Activated naive CD8-positive, alpha-beta T cell (primary cell): ENCODE results near the gene SYNM.

Experiments
- H3K27ac Mint-ChIP-seq: one replicate; pipeline ENCODE4 v1.8.0; 2021; ENCODE audit warnings: mixed read lengths
- H3K27me3 Mint-ChIP-seq: one replicate; pipeline ENCODE4 v1.8.0; 2021; ENCODE audit warnings: mixed read lengths
- H3K36me3 Mint-ChIP-seq: one replicate; pipeline ENCODE4 v1.8.0; 2021; ENCODE audit warnings: mixed read lengths
- H3K4me1 Mint-ChIP-seq: one replicate; pipeline ENCODE4 v1.8.0; 2021; ENCODE audit warnings: low read depth, mixed read lengths
- H3K4me3 Mint-ChIP-seq: one replicate; pipeline ENCODE4 v1.8.0; 2021; ENCODE audit warnings: mild to moderate bottlenecking, mixed read lengths
- H3K9me3 Mint-ChIP-seq: one replicate; pipeline ENCODE4 v1.8.0; 2021; ENCODE audit warnings: low read depth, mixed read lengths

The SYNM gene

DNA sequence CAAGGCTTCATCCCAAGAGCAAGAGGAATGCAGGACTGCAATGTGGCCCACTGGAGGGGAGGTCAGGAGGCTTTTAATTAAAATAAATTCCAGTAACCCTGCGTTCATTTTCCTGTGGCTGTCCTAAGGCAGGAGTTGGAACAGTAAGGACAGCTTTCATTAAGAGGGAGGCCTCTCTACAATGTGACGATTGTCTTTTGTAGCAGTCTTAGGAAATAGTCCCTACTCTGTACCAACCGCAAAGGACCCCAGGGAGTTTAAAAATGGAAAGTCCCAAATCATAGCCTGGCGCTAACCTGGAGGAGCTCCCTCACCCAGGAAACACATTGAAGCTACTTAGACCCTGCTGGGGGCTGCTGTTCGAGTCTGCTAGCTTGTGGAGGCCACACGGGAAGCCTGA, 62.8 kb downstream of the SYNM start:
- H3K4me3 Mint-ChIP-seq, result no peak overlapping the region
- H3K27me3 Mint-ChIP-seq, result no peaks in the 10 kb centered on the region
- peaks cover 8% of the 10 kb centered on the region for H3K4me1 Mint-ChIP-seq
- H3K36me3 Mint-ChIP-seq, result no peaks in the 10 kb centered on the region
- H3K27ac Mint-ChIP-seq, result no peak overlapping the region
- H3K9me3 Mint-ChIP-seq, result no peaks in the 10 kb centered on the region

DNA sequence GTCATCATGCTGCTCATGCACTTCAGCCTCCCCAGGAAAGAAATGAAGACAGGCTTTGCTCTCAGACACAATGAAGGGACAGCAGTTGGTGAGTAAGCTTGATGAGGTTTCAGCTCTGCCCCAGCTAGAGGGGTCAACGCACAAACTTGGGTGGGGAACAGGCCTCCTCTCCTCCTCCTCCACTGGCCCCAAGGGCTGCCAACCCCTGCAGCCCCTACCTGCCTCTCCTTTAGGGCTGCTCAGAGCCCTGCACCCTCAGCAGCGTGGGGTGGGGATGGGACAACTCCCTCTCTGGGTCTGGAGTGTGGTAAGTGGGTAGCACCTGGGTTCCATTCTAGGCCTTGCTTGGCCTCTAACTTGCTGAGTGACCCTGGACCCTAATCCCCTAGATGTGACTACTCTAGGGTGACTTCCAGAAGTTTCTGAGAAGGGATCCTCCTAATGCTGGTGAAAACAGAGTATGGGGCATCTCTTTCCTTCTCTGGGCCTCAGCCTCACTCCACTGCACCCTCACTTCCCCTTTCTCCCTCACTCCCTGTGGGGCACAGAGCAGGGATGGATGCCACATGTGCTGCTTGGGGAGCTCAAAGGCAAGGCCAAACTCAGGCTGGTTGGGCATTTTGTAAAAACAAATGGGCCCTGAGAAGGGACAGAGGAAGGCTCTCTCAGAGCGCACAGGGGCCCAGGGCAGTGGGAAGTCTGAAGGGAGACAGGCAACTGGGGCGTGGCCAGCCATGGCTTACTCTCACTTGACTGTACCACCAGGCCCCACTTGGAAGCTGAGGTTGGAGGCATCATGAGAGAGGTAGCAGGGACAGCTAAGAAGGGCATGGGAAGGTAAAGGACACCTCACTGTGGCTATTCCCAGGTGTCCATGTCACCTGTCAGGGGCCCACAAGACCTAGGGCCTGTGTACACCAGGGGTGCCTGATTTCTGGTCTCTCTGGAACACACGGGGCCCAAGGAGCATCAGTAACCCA, 64.0 kb downstream of the SYNM start:
- no peak overlapping the region for H3K27ac Mint-ChIP-seq
- H3K36me3 Mint-ChIP-seq, result no peaks in the 10 kb centered on the region
- H3K27me3 Mint-ChIP-seq, result no peaks in the 10 kb centered on the region
- peaks cover 2% of the 10 kb centered on the region for H3K4me1 Mint-ChIP-seq
- H3K4me3 Mint-ChIP-seq, result no peak overlapping the region
- no peaks in the 10 kb centered on the region for H3K9me3 Mint-ChIP-seq

DNA sequence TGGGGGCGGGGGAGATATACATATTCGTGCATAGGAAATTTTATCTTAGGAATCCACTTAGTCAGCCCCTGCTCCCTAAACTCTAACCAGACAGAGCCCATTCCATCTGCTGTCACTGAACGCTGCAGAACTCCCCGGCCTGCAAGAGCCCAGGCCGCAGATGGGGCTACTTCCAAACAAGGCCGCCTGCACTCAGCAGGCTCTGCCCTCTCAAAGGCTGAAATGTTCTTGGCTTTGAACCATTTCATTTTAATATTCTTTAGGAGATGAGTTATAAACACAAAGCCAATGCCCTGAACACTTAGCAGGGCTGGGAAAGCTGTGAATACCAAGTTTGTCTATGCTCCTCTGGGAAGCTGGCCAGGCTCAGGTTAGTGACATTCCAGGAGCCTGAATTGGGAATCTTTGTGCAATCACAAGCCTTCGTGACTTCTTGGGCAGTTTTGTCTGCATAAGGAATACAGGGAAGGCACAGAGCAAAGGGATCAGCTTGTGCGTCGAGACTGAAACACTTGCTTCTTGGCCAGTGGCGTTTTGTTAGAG, 65.0 kb downstream of the SYNM start:
- Mint-ChIP-seq H3K4me3 (no peak overlapping the region), H3K4me1 (no peaks in the 10 kb centered on the region), H3K36me3 (no peaks in the 10 kb centered on the region), H3K27me3 (no peaks in the 10 kb centered on the region), H3K27ac (no peak overlapping the region), H3K9me3 (no peaks in the 10 kb centered on the region)

DNA sequence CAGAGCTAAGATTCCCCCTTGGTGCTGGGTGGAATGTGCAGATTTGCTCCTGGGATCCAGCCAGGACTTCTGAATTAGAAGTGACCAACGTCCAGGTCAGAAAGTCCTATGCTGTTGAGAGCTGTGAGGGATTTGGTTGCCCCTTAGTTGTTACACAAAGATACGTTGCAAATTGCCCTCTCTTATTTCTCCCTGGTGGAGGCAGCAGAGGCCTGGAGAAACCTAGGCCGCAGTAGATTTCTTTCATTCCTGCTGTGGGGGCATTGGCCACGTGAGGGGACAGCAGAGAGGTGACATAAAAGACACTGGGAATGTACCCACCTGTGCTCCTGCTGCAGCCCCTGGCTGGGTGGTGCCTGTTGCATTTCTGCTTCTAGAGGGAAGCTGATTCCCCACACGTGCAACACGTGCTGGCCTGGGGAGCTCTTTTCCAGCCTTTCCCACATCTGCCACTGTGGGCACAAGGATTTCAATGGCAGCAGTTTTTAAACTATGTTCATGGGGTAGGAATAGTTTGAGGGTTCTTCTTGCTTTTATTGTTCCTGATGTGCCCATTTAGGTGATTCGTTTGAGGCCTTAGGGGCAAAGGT, 65.7 kb downstream of the SYNM start:
- Mint-ChIP-seq H3K36me3 (no peaks in the 10 kb centered on the region), H3K27ac (no peak overlapping the region), H3K27me3 (no peaks in the 10 kb centered on the region), H3K4me1 (no peaks in the 10 kb centered on the region), H3K9me3 (no peaks in the 10 kb centered on the region), H3K4me3 (no peak overlapping the region)

DNA sequence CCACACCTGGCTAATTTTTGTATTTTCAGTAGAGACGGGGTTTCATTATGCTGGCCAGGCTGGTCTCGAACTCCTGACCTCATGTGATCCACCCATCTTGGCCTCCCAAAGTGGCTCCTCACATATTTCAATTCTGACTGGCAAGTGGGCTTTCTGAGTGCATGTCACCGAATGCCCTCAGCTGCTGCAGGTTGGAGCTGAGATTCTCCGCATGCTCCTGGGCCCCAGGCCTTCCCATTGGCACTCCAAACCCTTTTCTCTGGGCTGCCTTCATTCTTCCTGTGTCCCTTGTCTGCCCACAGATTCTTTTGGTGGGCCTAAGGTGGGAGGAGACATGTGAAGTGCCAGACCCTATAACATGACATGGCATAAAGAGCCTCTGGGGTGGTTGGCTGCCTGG, 67.3 kb downstream of the SYNM start:
- H3K9me3 Mint-ChIP-seq, result no peaks in the 10 kb centered on the region

DNA sequence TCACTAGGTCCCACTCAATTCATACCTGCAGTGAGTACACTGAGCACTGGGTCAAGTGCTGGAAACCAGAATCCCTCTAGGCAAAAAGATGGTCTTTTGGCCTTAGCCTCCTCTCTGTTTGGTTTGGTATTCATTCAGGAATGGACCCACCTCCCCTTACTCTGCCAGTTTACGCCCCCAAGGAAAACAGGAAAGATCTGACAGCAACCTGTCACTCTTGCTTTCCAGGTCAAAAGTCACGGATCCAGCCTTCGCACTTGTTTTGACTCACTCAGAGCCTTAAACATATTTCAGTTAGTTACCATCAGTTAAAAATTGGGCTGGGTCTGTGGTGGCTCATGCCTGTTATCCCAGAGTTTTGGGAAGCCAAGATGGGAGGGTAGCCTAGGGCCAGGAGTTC, 68.1 kb downstream of the SYNM start:
- Mint-ChIP-seq H3K9me3 (no peaks in the 10 kb centered on the region), H3K27me3 (peaks cover 2% of the 10 kb centered on the region), H3K36me3 (no peaks in the 10 kb centered on the region)

More for the DNA sequence above, 67.3 kb downstream of the SYNM start:
- Mint-ChIP-seq H3K4me1 (no peaks in the 10 kb centered on the region), H3K4me3 (no peak overlapping the region), H3K27ac (no peak overlapping the region), H3K36me3 (no peaks in the 10 kb centered on the region), H3K27me3 (peaks cover 2% of the 10 kb centered on the region)

DNA sequence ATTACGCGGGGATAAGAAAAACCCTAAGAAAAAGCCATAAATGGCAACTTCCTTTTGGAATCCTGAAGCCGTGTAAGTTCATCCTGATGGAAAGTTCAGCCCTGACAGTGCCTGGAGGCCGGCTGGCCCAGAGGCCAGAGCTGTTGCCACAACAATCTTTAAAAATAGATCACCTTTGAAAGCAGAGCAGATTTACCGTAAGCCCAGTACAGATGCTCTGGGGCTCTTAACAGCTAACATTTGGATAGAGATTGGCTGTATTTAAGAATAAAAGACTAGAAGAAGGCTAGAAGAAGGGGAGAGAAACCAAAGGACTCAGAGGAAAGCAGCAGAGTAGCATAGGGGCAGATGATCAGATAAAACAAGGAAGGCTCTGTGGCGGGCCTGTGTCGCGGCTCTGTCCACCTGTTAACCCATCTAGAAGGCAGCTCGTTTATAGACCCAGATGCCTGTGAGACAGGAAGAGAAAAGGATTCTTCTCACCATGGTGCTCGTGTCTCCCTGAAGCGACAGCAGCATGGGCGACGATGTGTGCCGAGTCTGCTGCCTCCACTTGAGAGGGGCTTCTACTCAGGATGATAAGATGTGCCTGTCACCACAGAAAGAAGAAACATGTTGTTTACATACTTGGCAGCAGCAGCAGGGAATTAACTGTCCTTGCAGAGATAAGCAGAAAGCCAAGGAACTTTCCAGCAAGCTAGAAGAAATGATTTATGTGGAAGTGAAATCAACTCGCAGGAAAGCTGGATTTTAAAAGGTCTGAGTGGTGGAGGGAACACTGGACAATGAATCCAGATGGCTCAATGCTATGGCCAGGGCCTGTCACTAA, 69.9 kb downstream of the SYNM start:
- Mint-ChIP-seq H3K27ac (no peak overlapping the region), H3K4me1 (no peaks in the 10 kb centered on the region), H3K4me3 (no peak overlapping the region), H3K9me3 (no peaks in the 10 kb centered on the region), H3K36me3 (no peaks in the 10 kb centered on the region), H3K27me3 (peaks cover 2% of the 10 kb centered on the region)

More for the DNA sequence above, 68.1 kb downstream of the SYNM start:
- H3K4me1 Mint-ChIP-seq, result no peaks in the 10 kb centered on the region
- no peak overlapping the region for H3K4me3 Mint-ChIP-seq
- H3K27ac Mint-ChIP-seq, result no peak overlapping the region

DNA sequence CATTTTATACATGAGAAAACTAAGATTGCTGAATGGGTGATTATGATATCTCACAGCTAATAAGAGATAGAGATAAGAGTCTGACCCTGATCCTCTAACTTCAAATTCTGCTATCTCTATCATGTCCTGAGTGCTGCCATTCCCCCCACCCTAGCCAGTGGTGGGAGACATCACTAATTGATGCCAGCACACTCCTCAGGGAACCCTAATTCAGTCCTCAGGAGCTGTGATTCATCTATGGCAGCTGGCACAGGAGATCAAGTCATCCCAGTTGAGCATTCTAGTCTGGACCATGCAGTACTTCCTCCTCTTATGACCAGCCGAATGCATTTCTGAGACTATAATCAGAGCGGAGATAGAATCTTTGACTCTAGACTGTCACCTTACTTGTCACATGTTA, 71.9 kb downstream of the SYNM start:
- Mint-ChIP-seq H3K4me3 (no peak overlapping the region), H3K27me3 (peaks cover 3% of the 10 kb centered on the region), H3K9me3 (no peaks in the 10 kb centered on the region), H3K4me1 (no peaks in the 10 kb centered on the region), H3K36me3 (no peaks in the 10 kb centered on the region), H3K27ac (no peak overlapping the region)

DNA sequence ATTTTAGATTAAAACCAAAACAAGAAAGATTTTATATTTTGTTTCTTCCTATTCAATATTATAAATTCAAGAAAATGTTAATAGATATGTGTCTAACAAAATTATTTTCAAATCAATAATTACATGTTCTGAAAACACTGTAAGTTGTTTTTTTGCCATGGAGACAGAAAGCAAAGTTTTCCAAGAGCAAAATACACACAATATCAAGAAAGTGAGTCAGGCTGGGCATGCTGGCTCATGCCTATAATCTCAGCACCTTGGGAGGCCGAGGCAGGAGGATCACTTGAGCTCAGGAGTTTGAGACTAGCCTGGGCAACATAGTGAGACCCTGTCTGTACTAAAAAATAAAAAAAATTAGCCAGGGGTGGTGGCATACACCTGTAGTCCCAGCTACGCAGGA, 72.8 kb downstream of the SYNM start:
- H3K36me3 Mint-ChIP-seq, result no peaks in the 10 kb centered on the region
- no peak overlapping the region for H3K4me3 Mint-ChIP-seq
- peaks cover 3% of the 10 kb centered on the region for H3K27me3 Mint-ChIP-seq
- no peaks in the 10 kb centered on the region for H3K4me1 Mint-ChIP-seq
- no peak overlapping the region for H3K27ac Mint-ChIP-seq
- no peaks in the 10 kb centered on the region for H3K9me3 Mint-ChIP-seq

DNA sequence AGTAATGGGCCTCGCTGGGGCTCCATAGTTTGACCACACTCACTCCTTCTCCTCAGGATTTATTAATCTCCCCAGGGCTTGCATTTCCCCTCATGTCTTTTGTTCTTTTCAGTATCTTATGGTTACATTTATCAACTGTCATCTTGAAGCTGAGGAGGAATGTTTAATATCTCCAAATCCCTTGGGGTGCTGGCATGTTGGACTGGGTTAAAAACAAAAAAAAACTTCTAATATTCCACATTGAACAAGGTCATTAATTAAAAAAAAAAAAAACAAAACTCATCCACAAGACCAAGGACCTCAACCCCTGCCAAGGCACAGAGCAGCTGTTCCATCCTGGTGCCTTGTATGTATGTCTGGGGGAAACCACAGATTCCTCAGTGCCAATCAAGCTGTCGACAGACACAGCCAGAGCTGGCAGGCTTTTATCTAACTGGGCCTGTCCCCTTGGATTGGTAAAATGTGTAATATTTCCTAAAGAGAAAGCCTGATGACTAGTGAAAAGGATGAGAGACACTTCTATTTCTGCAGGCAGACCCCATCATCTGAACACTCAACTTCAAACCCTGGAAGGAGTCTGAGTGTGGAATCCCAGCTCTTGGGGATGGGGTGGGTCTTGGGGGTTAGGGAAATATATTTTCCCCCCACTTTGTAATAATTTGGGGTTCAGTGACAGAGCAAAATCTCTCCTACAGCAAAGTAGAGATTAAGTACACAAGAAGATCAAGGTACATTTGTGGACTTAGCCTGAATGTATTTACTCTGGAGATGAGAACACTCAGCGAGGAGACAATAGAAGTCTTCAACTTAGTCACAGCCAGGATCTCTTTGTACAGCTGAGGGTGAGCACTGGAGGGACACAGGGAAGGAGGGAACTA, 75.4 kb downstream of the SYNM start:
- no peak overlapping the region for H3K27ac Mint-ChIP-seq
- no peaks in the 10 kb centered on the region for H3K36me3 Mint-ChIP-seq
- H3K27me3 Mint-ChIP-seq, result peaks cover 5% of the 10 kb centered on the region
- H3K4me3 Mint-ChIP-seq, result no peak overlapping the region
- no peaks in the 10 kb centered on the region for H3K4me1 Mint-ChIP-seq
- H3K9me3 Mint-ChIP-seq, result no peaks in the 10 kb centered on the region

DNA sequence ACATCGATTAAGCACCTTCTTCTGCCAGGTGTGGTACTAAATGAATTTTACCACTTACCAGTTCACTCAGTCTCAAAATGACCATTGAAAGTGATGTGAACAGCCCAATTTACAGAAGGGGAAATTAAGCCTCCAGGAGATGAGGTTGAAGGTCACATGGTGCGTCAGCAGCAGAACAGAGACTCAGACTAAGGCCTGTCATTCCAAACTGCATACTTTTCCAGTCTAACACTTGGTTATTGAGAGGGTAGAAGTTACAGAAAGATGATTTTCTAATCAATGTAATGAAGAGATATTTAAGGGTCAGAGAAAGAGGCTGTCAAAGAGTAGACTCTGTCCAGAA, 76.1 kb downstream of the SYNM start:
- Mint-ChIP-seq H3K4me1 (no peaks in the 10 kb centered on the region), H3K27ac (no peak overlapping the region), H3K4me3 (no peak overlapping the region), H3K9me3 (no peaks in the 10 kb centered on the region), H3K27me3 (peaks cover 9% of the 10 kb centered on the region), H3K36me3 (no peaks in the 10 kb centered on the region)

DNA sequence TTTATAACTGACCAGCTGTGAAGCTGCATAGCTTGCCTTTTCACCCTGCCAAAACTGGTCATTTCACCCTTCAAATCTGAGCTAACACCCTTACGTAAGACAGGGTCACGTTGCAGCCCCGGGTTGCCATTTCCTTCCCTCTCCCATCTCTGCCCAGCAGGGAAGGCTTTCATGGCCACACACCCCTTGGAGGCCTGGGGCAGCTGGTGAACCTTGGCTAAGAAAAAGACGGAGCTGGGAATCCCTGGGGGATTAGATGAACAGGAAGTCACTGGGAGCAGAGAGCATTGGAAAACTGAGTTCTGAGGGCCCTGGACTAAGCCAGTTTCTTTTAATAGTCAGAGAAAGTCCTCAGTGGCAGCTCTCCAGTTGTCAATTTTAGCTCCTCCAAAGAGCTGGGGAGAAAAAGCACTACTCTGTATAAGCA, 76.7 kb downstream of the SYNM start:
- H3K27ac Mint-ChIP-seq, result no peak overlapping the region
- no peaks in the 10 kb centered on the region for H3K36me3 Mint-ChIP-seq
- H3K9me3 Mint-ChIP-seq, result no peaks in the 10 kb centered on the region
- peaks cover 7% of the 10 kb centered on the region for H3K27me3 Mint-ChIP-seq
- no peaks in the 10 kb centered on the region for H3K4me1 Mint-ChIP-seq
- H3K4me3 Mint-ChIP-seq, result no peak overlapping the region

DNA sequence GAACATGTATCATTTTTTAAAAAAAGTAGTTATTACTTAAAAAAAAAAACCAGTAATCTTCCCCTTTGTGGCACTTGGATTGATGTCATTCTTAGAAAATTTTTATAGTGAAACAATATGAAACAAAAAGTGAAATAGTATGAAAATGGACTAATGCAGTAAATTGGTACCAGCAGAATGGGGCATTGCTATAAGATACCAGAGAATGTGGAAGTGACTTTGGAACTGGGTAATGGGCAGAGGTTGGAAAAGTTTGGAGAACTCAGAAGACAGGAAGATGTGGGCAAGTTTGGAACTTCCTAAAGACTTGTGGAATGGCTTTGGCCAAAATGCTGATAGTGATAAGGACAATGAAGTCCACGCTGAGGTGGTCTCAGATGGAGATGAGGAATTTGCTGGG, 77.9 kb downstream of the SYNM start:
- no peaks in the 10 kb centered on the region for H3K36me3 Mint-ChIP-seq
- H3K4me3 Mint-ChIP-seq, result no peak overlapping the region
- H3K27ac Mint-ChIP-seq, result no peak overlapping the region
- H3K9me3 Mint-ChIP-seq, result no peaks in the 10 kb centered on the region
- peaks cover 7% of the 10 kb centered on the region for H3K27me3 Mint-ChIP-seq
- no peaks in the 10 kb centered on the region for H3K4me1 Mint-ChIP-seq
